ENCODE results near the gene TSR3.

The TSR3 gene

GRCh38 chr16:1394367-1394951, 42.8 kb upstream of the TSR3 start:
- in situ Hi-C loops (cut with MboI; ENCODE audit: low sequenced_read_pairs, unreplicated experiment): no loop called here
- no peak for DNase-seq (ENCODE audit: low spot score)
- TF ChIP-seq CTCF (IDR thresholded peaks at IDR 0.05; ENCODE audit: borderline replicate concordance, control extremely low read depth, extremely low read depth, insufficient read depth, missing control alignments): no peak

- no peak for DNase-seq (ENCODE audit: low spot score)
- in situ Hi-C loops (cut with MboI; ENCODE audit: low sequenced_read_pairs, unreplicated experiment): no loop called here
Observed at GRCh38 chr16:1393613-1394176, 42.0 kb upstream of the TSR3 start.

DNA sequence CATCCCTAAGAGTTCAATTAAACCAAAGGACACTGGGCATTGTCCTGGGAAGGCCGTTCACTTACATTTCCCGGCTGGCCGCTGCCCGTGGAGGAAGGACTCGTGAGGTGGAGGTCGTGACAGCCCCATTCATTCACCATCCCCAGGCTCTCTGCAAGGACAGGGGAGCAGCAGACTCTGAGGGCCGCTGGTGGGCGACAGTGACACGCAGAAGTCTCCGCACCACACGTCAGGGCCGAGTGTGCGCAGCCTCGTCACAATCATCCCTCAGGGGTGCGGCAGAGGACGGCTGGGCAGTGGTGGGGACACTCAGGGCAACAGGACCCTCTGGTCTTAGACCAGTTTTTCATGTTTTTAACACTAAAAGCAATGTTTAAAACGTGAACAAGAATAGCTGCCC, 41.1 kb upstream of the TSR3 start:
- TF ChIP-seq CTCF (IDR thresholded peaks at IDR 0.05; ENCODE audit: borderline replicate concordance, control extremely low read depth, extremely low read depth, insufficient read depth, missing control alignments): no peak
- in situ Hi-C loops (cut with MboI; ENCODE audit: low sequenced_read_pairs, unreplicated experiment): no loop called here
- no peak for DNase-seq (ENCODE audit: low spot score)

More at GRCh38 chr16:1393613-1394176, 42.0 kb upstream of the TSR3 start:
- TF ChIP-seq CTCF (IDR thresholded peaks at IDR 0.05; ENCODE audit: borderline replicate concordance, control extremely low read depth, extremely low read depth, insufficient read depth, missing control alignments): no peak

GRCh38 chr16:1390239-1390779, 38.6 kb upstream of the TSR3 start:
- in situ Hi-C loops (cut with MboI; ENCODE audit: low sequenced_read_pairs, unreplicated experiment): no loop called here
- no peak for TF ChIP-seq CTCF (IDR thresholded peaks at IDR 0.05; ENCODE audit: borderline replicate concordance, control extremely low read depth, extremely low read depth, insufficient read depth, missing control alignments)

DNA sequence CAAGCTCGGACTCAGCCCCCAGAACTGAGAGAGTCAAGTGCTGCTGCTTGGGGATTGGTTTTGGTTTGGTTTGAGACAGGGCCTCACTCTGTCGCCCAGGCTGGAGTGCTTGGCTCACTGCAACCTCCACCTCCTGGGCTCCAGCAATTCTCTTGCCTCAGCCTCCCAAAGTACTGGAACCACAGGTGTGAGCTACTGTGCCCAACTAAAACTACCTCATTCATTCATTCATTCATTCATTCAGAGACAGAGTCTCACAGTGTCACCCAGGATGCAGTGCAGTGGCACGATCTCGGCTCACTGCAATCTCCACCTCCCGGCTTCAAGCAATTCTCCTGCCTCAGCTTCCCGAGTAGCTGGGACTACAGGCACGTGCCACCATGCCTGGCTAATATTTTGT, 38.1 kb upstream of the TSR3 start:
- no peak for TF ChIP-seq CTCF (IDR thresholded peaks at IDR 0.05; ENCODE audit: borderline replicate concordance, control extremely low read depth, extremely low read depth, insufficient read depth, missing control alignments)
- in situ Hi-C loops (cut with MboI; ENCODE audit: low sequenced_read_pairs, unreplicated experiment): no loop called here

More at GRCh38 chr16:1390239-1390779, 38.6 kb upstream of the TSR3 start:
- no peak for DNase-seq (ENCODE audit: low spot score)

GRCh38 chr16:1387331-1387730, 35.7 kb upstream of the TSR3 start:
- in situ Hi-C loops (cut with MboI; ENCODE audit: low sequenced_read_pairs, unreplicated experiment): no loop called here
- no peak for TF ChIP-seq CTCF (IDR thresholded peaks at IDR 0.05; ENCODE audit: borderline replicate concordance, control extremely low read depth, extremely low read depth, insufficient read depth, missing control alignments)
- no peak for DNase-seq (ENCODE audit: low spot score)

More for the DNA sequence above, 38.1 kb upstream of the TSR3 start:
- DNase-seq (ENCODE audit: low spot score): no peak

Measured in GM13976 (cell line).